HG03558 (cell line): ENCODE measurements around the gene DTNB.
"Not testable (repeated sequence)": the region's sequence is repeated elsewhere in the genome, so short reads cannot be mapped to it uniquely, and the experiment has no call there.

Experiments used
- ATAC-seq: cut with Tn5 transposase; IDR thresholded peaks from one replicate; pipeline ENCODE4 v1.9.1; 2021; ENCODE audit warnings: moderate number of reproducible peaks; ENCODE audit not compliant: unreplicated experiment; ENCODE audit errors: extremely low read depth

Gene DTNB

DNA sequence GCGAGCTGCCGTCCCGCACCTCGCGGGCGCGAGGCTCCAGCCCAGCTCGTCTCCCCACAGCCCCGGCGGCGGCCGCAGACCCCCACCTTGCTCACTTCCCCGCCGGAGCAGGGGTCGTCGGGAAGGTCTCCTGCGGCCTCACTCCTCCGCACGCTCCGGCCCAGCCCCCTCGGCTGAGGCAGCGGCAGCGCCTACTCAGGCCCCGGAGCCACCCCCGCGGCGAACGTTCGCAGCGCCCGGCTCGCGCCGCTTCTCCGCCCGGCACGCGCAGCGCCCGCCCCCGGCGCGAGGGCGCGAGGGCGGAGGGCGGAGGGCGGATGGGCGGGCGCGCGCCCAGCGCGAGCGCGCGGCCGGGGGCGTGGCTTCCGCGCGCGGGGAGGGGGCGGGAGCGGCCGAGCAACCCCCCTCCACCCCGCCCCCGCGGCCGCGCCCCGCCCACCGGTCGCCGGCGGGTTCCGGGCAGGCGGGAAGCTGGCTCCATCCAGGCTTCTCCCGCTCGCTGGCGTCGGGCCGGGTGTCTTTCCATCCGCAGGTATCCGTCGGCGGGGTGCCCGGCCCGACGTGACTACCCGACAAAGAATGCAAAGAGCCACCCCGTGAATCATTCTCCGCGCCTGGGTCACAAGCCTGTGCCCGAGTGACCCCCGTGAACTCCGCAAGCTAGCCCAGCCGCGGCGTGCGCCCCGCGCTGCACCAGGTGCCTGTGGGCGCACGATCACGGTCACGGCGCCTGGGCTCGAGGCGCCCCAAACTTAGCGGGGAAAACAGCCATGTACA is at the start of gene DTNB:
TSS of gene DTNB (minus strand) at position 278 of the 777 bp plus-strand sequence. CDS start 20,917 bp downstream, outside the sequence.
- ATAC-seq: peak; percentile 41

DNA sequence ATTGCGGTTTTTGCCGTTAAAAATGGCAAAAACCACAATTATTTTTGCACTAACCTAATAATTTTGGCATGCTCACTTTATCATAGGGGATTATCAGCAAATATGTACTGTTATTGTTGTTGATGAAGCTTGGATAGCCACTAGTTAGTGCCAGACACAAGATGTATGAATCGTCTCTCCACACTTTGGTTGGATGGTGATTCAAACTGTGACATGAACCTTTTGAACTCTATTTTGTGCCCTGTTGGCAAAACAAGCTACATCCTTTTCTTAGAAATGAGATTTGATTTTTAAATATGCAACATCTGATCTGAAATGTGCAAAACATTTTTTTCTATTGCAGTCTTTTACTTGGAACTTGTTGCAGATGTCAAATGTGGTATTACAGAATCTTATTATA is 48.8 kb upstream of the DTNB start:
- ATAC-seq: no peak

- ATAC-seq: no peak
These were observed 47.2 kb upstream of the DTNB start for GRCh38 chr2:25720575-25720974.

DNA sequence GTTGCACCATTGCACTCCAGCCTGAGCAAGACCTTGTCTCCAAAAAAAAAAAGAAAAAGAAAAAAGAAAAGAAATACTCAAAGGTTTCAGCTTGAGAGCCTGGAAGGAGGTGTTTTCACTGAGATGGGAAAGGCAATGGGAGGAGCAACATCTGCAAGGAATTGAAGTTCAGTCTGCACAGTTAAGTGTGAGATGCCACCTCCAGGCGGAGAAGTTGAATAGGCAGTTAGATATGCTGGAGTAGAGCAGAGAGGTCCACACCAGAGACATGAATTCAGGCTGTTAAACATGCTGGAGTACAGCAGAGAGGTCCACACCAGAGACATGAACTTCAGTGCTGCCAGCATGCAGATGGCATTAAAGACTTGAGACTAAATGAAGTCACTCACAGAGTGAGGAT is 41.4 kb upstream of the DTNB start:
- no peak for ATAC-seq

- no peak for ATAC-seq
These were observed 39.1 kb upstream of the DTNB start for GRCh38 chr2:25712455-25712854.

DNA sequence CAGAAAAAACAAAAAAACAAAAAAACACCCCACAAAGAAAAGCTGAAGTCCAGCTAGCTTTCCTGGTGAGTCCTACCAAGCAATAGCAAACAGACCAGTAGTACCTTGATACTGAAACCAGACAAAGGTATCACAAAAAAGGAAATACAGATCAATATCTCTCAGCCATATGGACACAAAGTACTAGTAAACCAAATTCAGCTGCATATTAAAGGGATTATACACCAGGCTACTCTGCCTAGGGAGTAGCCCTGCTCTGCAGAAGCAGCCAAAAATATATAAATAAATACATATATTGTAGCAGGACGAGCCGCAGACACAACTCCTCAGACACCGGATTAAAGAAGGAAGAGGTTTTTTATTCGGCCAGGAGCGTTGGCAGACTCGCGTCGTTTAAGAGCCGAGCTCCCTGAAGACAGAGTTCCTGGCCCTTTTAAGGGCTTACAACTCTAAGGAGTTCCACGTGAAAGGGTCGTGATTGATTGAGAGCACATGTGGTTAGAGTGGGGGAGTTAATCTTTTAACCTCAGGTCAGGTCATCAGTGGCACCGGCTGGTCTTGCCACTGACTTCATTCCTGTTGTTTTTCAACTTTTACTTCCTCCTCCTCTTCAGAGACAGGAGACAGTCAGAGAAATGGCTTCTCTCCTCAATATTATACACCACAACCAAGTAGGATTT is 38.4 kb upstream of the DTNB start:
- ATAC-seq: no peak

DNA sequence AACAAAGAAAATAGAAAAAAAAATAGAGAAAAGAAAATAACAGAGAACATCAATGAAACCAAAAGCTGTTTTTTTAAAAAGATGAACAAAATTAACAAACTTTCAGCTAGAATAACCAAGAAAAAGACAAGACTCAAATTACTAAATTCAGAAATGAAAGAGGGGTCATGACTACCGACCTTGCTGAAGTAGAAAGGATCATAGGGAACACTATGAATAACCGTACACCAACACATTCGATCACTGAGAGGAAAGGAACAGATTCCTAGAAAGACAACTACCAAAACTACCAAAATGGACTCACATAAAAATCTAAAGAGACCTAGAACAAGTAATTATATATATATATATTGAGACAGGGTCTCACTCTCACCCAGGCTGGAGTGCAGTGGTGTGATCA is 37.4 kb upstream of the DTNB start:
- no peak for ATAC-seq

GRCh38 chr2:25709349-25709748 is 36.0 kb upstream of the DTNB start:
- no peak for ATAC-seq

GRCh38 chr2:25707927-25708590 is 34.7 kb upstream of the DTNB start:
- ATAC-seq: no peak

DNA sequence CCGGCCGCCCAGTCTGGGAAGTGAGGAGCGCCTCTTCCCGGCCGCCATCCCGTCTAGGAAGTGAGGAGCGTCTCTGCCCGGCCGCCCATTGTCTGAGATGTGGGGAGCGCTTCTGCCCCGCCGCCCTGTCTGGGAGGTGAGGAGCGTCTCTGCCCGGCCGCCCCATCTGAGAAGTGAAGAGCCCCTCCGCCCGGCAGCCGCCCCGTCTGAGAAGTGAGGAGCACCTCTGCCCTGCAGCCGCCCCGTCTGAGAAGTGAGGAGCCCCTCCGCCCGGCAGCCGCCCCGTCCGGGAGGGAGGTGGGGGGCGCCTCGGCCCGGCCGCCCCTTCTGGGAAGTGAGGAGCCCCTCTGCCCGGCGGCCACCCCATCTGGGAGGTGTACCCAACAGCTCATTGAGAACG is 32.2 kb upstream of the DTNB start:
- ATAC-seq: not testable (repeated sequence)

- no peak for ATAC-seq
These were observed 28.4 kb upstream of the DTNB start for GRCh38 chr2:25701801-25702200.

GRCh38 chr2:25700221-25700660 is 26.9 kb upstream of the DTNB start:
- no peak for ATAC-seq

GRCh38 chr2:25699216-25699615 is 25.8 kb upstream of the DTNB start:
- ATAC-seq: no peak

DNA sequence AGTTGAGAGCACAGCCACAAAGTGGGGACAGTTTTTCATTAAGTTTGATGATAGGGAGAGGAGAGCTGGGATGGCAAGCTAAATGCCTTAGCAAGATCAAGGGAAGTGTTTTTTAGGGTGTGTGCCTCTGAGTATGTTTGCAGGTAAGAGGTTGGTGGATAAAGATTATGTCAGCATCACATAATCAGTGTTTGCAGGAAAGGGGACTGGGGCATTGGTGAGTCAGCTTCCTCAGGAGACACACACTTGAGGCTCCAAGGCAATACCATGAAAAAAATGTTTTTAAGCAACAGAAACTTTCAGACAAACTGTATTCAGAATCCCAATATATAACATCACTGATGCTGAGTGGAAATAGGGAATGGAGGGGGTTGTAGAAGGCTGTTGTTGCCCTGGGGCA is 25.4 kb upstream of the DTNB start:
- ATAC-seq: no peak

- ATAC-seq: no peak
These were observed 24.4 kb upstream of the DTNB start for GRCh38 chr2:25697559-25698341.

- ATAC-seq: no peak
These were observed 19.5 kb upstream of the DTNB start for GRCh38 chr2:25692737-25693445.

DNA sequence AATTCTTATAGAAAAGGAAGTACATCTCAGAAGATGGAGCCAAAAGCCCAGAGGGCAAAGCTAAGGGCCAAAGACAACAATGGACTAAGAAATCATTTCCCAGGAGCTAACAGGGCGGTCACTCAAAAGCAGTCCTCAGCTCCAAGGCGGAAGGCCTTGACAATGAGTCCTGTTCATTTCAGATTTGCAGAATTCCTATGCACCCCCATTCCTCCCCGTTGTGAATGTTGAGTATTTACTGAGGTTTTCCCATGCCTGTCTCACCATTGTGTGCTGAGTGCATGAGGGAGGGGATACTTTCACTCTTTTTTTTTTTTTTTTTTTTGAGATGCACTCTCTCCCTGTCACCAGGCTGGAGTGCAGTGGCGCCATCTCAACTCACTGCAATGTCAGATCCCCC is 18.8 kb upstream of the DTNB start:
- ATAC-seq: no peak

DNA sequence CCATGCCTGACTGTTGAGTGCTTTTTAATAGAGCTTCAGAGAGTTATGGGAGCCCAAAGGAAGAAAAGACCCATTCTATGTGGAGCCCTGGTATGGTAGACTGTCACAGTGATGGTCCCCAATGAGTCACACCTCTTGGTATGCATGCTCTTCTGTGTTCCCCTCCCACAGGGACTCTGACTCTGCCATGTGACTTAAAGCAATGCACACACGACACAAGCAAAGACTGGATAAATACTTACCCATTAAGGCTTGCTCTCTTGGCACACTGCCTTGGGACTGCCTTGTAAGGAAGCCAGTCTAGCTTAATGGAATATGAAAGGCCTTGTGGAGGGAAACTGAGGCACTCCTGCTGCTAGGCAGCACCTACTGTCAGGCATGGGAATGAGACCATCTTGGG is 16.7 kb upstream of the DTNB start:
- ATAC-seq: no peak

DNA sequence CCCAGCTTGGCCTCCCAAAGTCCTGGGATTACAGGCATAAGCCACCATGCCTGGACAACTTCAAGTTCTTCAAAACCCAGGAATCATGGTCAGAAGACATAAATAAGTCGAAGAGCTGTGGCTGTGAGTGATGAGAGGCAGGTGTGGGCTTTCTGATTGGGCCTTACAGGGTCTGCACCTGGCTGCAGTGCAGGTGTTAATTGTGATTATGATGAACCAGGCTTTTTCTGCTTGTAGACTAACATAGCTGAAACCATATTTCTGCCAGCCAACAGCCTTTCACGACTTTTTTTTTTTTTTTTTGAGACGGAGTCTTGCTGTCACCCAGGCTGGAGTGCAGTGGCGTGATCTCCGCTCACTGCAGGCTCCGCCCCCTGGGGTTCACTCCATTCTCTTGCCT is 14.9 kb upstream of the DTNB start:
- ATAC-seq: no peak

- no peak for ATAC-seq
These were observed 12.4 kb upstream of the DTNB start for GRCh38 chr2:25685741-25686140.
